Measurements from ENCODE around the gene GSG1. TPM values are rescaled to one million over a fixed set of nuclear protein-coding genes. Genes with fewer than 3 reads are reported as not detected.
A peak's percentile ranks its signal among the peaks of the same experiment; 100 is the strongest.
"Not testable (repeated sequence)": the region's sequence is repeated elsewhere in the genome, so short reads cannot be mapped to it uniquely, and the experiment has no call there.

The GSG1 gene
- total and polyA plus RNA-seq, 4 donors = not detected

- H3K4me1 ChIP-seq (ENCODE audit: control insufficient read depth in 5 of 5, insufficient read depth in 5 of 5, low read length in 5 of 5) = peaks cover 0 to 4% (median 3%) of the 10 kb centered on the region in 5 donors
- WGBS, 2 donors = 57 to 61% methylated on average over 5 of the region's 5 CpGs
Measured at GRCh38 chr12:13039328-13039956, 64.0 kb downstream of the GSG1 start.

GRCh38 chr12:13038491-13039161 lies 64.8 kb downstream of the GSG1 start:
- peaks cover 0 to 4% (median 2%) of the 10 kb centered on the region in 5 donors for H3K4me1 ChIP-seq (ENCODE audit: control insufficient read depth in 5 of 5, insufficient read depth in 5 of 5, low read length in 5 of 5)
- no peak overlapping the region for H3K9ac ChIP-seq (ENCODE audit: insufficient read depth in 1 of 2, low read length in 2 of 2)
- DNase-seq (peak in 1 of 3 donors; percentile 32), ATAC-seq (ENCODE audit: insufficient read depth, low FRiP score) (no peak)
- no peaks in the 10 kb centered on the region for H3K36me3 ChIP-seq (ENCODE audit: control insufficient read depth in 4 of 4, insufficient read depth in 4 of 4, low read length in 4 of 4)
- peaks cover 0 to under 1% (median 0%) of the 10 kb centered on the region in 3 donors for H3K27me3 ChIP-seq (ENCODE audit: control insufficient read depth in 3 of 3, insufficient read depth in 3 of 3, low read length in 2 of 3)
- TF ChIP-seq CTCF (IDR thresholded peaks at IDR 0.05; ENCODE audit: control extremely low read depth, extremely low read depth) = no peak
- H3K4me3 ChIP-seq = no peak overlapping the region
- WGBS, 2 donors = 88 to 91% methylated on average over 4 of the region's 4 CpGs
- no peak overlapping the region for H3K27ac ChIP-seq (ENCODE audit: low read depth in 1 of 2, low read length in 1 of 2)
- H3K9me3 ChIP-seq (ENCODE audit: control insufficient read depth in 4 of 4, insufficient read depth in 3 of 4, low read length in 3 of 4) = no peaks in the 10 kb centered on the region

More at GRCh38 chr12:13039328-13039956, 64.0 kb downstream of the GSG1 start:
- no peak for DNase-seq
- Histone ChIP-seq H3K9ac (ENCODE audit: insufficient read depth in 1 of 2, low read length in 2 of 2) (no peak overlapping the region), H3K9me3 (ENCODE audit: control insufficient read depth in 4 of 4, insufficient read depth in 3 of 4, low read length in 3 of 4) (no peaks in the 10 kb centered on the region), H3K27me3 (ENCODE audit: control insufficient read depth in 3 of 3, insufficient read depth in 3 of 3, low read length in 2 of 3) (peaks cover 0 to 3% (median 0%) of the 10 kb centered on the region in 3 donors), H3K27ac (ENCODE audit: low read depth in 1 of 2, low read length in 1 of 2) (no peak overlapping the region), H3K4me3 (no peak overlapping the region), H3K36me3 (ENCODE audit: control insufficient read depth in 4 of 4, insufficient read depth in 4 of 4, low read length in 4 of 4) (no peaks in the 10 kb centered on the region)
- TF ChIP-seq CTCF (IDR thresholded peaks at IDR 0.05; ENCODE audit: control extremely low read depth, extremely low read depth) = no peak
- ATAC-seq (ENCODE audit: insufficient read depth, low FRiP score) = no peak

GRCh38 chr12:13036881-13037280 lies 66.6 kb downstream of the GSG1 start:
- Histone ChIP-seq H3K9me3 (ENCODE audit: control insufficient read depth in 4 of 4, insufficient read depth in 3 of 4, low read length in 3 of 4) (no peaks in the 10 kb centered on the region), H3K27ac (ENCODE audit: low read depth in 1 of 2, low read length in 1 of 2) (no peak overlapping the region), H3K27me3 (ENCODE audit: control insufficient read depth in 3 of 3, insufficient read depth in 3 of 3, low read length in 2 of 3) (no peaks in the 10 kb centered on the region), H3K4me3 (no peak overlapping the region), H3K9ac (ENCODE audit: insufficient read depth in 1 of 2, low read length in 2 of 2) (no peak overlapping the region), H3K4me1 (ENCODE audit: control insufficient read depth in 5 of 5, insufficient read depth in 5 of 5, low read length in 5 of 5) (peaks cover 0 to 4% (median 2%) of the 10 kb centered on the region in 5 donors), H3K36me3 (ENCODE audit: control insufficient read depth in 4 of 4, insufficient read depth in 4 of 4, low read length in 4 of 4) (no peaks in the 10 kb centered on the region)
- no peak for DNase-seq
- no peak for TF ChIP-seq CTCF (IDR thresholded peaks at IDR 0.05; ENCODE audit: control extremely low read depth, extremely low read depth)
- WGBS, 2 donors = 93 to 95% methylated on average over 3 of the region's 3 CpGs
- no peak for ATAC-seq (ENCODE audit: insufficient read depth, low FRiP score)

- not testable (repeated sequence) for DNase-seq; H3K9ac ChIP-seq (ENCODE audit: insufficient read depth in 1 of 2, low read length in 2 of 2); H3K4me3 ChIP-seq; H3K4me1 ChIP-seq (ENCODE audit: control insufficient read depth in 5 of 5, insufficient read depth in 5 of 5, low read length in 5 of 5); ATAC-seq (ENCODE audit: insufficient read depth, low FRiP score); H3K9me3 ChIP-seq (ENCODE audit: control insufficient read depth in 4 of 4, insufficient read depth in 3 of 4, low read length in 3 of 4); H3K36me3 ChIP-seq (ENCODE audit: control insufficient read depth in 4 of 4, insufficient read depth in 4 of 4, low read length in 4 of 4); H3K27me3 ChIP-seq (ENCODE audit: control insufficient read depth in 3 of 3, insufficient read depth in 3 of 3, low read length in 2 of 3); H3K27ac ChIP-seq (ENCODE audit: low read depth in 1 of 2, low read length in 1 of 2)
- WGBS, 2 donors = 92 to 93% methylated on average over 5 of the region's 5 CpGs
Measured at GRCh38 chr12:13035335-13035734, 68.1 kb downstream of the GSG1 start.

Measured in lung (tissue), 12 donors.